NCI-H2107 treated with DMSO at 0.1 percent for 48 hours (cell line): ENCODE results near the gene SPHK2.
A peak's percentile ranks its signal among the peaks of the same experiment; 100 is the strongest.

Source experiments
- DNase-seq: peaks from one replicate; lab custom pipeline; 2025; ENCODE audit not compliant: unreplicated experiment; lab: John Stamatoyannopoulos, UW

SPHK2 gene

DNA sequence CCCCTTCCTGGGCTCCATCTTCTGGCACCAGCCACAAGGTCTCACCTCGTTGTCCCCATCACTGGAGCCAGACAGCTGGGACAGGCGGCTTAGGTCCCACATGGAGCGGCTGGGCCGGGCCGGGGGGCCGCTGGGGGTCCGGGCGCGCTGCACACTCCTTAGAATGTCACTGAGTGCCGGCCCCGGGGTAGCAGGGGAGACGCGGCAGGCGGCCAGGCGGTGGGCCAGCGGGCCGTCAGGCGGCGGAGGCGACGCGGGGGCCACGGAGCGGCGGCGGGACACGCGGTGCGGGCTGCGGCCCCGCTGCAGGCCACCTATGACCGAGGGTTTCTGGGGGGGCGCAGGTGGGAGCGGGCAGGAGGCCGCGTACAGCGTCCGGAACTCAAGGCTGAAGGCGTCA lies 15.9 kb upstream of the SPHK2 start:
- DNase-seq: no peak

GRCh38 chr19:48603850-48604249 lies 15.5 kb upstream of the SPHK2 start:
- DNase-seq: no peak

DNA sequence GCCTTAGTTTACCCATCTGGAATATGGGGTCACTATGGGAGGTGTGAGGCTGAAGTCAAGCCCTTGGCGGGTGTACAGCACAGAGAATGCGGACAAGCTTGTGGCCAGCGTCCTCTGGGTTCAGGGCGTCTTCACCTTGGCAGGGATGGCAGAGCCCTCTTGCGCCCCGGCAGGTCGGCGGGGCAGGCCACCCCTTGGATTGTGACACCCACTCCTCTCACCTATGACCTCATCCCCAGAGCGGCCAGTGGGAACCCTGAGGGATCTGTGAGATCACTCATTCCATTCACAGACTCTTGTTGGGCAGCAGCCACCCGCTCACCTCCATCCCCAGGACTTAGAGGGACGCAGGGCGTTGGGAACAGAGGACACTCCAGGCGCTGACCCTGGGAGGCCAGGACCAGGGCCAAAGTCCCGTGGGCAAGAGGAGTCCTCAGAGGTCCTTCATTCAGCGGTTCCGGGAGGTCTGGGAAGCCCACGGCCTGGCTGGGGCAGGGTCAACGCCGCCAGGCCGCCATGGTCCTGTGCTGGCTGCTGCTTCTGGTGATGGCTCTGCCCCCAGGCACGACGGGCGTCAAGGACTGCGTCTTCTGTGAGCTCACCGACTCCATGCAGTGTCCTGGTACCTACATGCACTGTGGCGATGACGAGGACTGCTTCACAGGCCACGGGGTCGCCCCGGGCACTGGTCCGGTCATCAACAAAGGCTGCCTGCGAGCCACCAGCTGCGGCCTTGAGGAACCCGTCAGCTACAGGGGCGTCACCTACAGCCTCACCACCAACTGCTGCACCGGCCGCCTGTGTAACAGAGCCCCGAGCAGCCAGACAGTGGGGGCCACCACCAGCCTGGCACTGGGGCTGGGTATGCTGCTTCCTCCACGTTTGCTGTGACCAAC lies 12.6 kb upstream of the SPHK2 start, which contains the start of gene SPACA4:
Gene SPACA4 (plus strand): TSS at position 280 of the 896 bp plus-strand sequence. CDS start 237 bp downstream, at position 517.
- no peak for DNase-seq

GRCh38 chr19:48607359-48607755 lies 11.9 kb upstream of the SPHK2 start:
- no peak for DNase-seq

DNA sequence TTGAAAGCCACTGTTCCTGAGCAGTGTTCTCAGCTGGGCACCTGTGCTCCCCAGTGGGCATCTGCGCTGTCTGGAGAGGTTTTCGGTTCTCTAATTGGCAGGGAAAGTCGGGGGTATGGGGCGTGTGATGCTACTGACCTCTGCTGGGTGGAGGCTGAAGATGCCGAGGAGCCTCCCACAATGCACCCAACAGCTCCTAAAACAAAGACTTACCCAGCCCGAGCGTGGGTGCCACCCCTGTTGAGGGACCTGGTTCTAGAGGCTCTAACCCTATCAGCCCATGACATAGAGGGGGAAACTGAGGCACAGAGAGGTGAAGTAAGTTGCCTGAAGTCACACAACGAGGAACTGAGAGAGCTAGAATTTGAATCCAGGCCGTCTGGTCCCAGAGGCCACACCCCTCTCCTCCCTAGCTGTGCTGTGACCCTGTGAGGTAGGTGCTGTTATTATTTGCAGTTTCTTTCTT lies 10.5 kb upstream of the SPHK2 start:
- peak; percentile 53 for DNase-seq

DNA sequence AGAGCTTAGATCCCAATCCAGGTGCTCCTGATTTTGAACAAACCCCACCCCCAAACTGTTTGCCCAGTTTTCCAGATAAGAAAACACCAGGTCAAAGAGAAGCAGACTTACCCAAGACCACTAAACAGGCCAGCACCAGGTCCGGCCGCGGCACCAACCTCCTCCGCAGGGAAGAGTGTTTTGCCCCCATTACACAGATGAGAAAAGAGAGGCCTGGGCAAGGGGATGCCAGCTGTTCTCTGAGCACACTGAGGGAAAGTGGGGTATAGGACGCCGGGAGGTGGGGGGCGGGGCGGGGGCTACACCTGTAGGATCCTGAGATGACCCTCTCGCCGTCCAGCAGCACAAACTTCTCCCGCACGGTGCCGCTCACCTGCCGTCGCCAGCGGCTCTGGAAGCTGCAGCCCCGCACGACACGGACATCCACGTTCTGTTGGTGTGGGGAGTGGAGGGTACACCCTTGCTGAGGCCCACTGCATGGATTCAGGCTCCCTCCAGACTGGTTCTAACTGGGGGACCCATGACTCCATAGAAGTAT lies 9.7 kb upstream of the SPHK2 start:
- DNase-seq: no peak

DNA sequence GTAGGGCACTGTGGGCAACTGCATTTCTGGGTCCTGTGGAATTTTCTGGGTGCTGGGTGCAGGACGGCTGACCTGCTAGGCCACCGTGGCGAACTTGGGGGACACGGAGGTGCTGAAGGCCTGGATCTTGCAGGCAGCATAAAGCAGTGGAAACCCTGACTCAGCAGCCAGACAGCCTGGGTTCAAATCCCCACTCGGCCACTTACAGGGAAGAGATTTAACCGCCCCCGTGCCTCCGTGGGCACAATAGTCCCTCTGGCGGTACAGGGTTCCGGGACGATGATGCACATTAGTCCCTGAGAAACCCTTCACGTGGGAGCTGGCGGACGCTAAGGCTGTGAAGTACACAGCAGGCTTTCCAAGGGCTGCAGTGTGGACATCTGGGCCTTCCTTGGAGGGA lies 7.4 kb upstream of the SPHK2 start:
- no peak for DNase-seq

DNA sequence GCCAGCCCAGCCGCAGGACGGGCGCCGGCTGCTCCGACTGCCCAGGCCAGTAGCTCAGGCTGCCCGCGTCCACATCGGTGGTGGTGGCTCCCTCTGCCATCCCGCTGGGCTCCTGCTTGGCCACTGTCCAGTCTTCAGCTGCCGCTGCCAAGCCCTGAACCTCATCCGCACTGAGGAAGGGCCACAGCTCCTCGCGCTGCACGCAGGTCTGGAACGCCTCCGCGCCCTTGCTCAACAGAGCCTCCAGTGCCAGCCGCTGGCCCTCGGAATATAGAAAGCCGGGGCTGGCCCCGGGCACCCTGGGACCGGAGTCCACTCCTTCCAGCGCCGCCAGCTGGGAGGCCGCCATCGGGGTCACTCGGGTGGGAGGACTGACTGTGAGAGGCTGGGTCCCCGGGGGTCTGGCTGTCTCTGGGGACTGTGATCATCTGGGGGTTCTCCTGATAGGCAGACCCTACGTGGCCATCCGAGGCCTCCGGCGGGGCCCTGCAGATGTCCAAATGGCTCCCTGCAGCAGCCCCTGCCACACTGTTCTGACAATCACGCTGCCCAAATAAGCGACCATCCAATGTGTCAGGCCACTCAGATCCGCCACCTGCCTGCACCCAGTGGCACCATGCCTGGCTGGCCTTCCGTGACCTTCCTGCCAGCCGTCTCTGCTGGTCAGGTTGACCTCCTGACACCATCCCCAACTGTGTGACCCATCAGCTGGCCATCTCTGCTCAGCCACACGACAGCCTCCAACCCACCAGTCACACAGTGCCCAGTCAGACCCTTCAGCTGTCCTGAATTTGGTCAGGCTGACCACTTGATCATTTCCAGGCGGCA lies 6.1 kb upstream of the SPHK2 start:
- no peak for DNase-seq

DNA sequence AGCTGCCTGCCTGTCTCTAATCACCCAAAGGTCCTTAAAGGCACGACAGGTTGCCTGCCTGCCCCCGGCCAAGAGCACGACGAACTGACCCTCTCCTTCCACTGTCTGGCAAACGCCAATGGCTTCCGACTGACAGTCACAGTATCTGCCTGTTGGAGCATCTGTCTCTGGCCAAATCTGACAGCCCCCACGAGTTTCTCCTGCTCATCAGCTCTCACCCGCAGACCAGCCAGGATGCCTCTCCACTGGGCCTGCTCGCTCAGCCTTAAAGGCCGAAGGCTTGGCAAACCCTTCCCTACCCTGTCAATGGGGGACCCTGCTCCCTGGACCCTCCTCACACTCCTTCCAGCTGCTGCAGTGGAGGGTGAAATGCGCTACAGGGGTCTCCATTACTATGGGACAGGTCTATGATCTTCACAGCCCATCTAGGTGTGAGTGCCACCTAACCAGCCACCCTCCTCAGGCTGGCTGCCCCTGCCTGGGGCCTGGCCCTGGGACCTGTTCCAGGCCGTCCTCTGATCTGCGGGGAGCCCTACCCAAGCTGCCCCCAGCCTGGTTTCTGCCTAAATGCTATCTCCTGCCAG lies 5.4 kb upstream of the SPHK2 start:
- no peak for DNase-seq

DNA sequence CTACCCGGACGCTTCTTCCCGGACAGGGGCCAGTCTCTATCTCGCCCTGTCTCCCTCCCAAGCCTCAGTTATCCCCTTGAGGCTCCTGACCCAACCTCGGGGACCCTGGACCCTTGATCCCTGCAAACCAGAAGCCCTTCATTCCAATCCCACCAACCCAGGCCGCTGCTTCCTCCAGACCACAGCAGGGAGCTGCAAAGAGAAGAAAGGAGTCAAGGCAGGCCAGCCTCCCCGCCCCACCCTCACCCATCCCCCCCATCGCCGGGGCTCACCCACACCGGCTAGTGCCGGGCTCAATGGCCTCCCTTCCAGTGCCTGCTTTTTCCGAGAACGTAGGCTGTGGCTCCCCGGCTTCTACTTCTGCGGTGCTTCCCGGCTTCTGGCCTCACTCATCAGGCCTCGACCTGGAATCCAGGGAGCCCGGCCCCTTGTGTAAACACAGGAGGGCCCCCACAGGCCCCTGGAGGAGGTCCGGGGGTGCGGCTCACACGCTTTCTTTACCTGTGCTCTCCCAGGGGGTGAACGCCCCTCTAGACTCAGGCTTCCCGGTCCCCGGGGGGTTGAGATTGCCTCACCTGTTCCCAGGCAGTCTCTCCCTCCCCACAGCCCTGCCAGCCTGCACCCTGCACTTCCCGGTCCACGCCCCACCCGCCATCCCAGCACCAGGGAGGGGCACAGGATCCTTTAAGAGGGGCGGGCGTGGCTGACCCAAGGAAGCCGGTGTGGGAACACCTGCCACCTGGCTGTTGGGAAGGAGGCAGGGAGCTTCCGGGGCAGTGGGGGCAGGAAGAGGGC lies 4.7 kb upstream of the SPHK2 start, which contains the start of gene FAM83E:
Gene FAM83E (minus strand): TSS at position 641 of the 795 bp plus-strand sequence. CDS start 1,704 bp downstream, outside the sequence.
- DNase-seq: peak; percentile 29

- DNase-seq: no peak
Measured at GRCh38 chr19:48615231-48616040, 3.9 kb upstream of the SPHK2 start.

- DNase-seq: no peak
Measured at GRCh38 chr19:48616041-48616436, 3.3 kb upstream of the SPHK2 start.

DNA sequence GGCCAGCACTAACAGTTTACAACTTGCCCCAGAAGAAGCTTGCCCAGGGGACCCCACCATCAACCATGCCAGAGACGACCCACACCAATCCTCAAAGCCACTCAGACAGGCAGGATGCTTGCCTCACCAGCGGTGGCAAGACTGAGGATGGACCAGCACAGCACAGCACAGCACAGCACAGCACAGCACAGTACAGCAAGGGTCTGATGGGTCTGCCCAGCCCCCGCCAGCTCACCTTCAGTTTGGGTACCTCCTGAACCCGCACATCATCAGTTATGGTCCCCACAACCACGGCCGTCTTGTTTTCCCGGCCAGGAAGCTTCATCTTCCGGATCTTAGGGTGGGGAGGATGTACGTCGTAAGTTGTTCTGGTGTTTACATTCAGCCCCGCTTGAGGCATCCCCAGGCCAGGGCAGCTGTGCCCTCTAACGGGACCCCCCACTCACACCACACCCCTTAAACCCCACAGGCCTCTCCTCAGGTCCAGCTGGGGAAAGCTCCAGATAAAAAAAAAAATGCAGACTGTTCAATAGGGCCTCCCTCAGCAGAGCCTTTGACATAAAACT lies 2.7 kb upstream of the SPHK2 start:
- no peak for DNase-seq

DNA sequence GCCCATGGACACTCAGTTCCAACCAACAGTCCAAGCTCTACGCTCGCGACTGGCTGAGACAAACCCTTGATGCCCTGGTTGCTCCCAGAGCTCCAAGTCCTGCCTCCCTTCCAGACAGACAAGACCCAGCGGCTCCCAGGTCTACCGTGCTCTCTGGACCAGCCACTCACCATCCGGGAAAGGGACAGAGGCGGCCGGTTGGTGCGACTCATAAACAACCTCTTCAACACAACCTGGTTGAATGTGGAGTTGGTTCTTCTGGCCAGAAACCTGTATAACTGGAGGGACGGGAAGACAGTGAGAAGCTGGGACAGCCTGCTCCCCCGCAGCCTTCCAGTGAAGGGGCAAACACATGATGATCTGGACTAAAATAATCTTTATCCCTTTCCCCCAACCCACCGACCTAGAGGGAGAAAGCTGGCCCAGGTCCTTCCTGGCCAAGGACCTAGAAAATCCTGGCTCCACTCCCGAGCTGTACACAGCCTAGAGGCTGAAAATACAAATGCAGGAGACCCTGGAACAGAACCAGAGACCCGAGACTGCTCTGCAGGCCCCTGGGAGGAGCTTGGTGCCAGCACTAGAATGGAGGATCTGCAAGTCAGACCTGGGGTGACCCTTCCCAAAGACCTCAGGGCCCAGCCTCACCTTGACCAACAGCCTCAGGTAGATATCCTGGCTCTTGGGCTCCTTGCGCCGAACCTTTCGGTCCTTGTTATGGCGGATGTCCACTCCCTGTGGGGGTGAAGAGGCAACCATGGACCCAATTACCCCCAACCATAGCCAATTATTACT lies 2.0 kb upstream of the SPHK2 start:
- DNase-seq: no peak

DNA sequence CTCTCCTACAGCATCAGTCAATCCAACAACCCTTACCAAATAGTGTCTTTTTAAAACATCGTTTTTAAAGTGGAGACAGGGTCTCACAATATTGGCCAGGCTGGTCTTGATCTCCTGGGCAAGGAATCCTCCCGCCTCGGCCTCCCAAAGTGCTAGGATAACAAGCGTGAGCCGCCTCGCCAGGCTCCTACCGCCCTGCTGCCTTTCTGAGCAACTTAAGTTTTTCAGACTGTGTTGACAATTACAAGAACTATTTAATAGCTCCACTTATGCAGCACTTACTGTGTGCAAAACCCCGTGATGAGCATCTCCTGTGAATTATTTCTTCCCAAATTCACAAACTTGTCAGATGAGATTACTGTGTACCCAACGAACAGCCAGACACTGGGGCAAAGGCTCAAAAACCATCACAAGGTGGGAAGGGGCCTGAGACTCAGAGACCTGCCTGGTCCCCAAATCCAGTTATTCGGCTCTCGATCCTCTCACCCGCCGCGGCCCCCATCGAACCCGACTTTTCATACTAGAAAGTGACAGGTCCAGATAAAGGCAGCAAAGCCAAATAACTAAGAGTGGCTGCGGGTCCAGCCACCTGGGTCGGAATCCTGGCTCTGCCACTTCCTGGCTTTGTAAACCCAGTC lies 909 bp upstream of the SPHK2 start:
- no peak for DNase-seq

- DNase-seq: no peak
Measured at GRCh38 chr19:48619692-48620585, 633 bp downstream of the SPHK2 start.

DNA sequence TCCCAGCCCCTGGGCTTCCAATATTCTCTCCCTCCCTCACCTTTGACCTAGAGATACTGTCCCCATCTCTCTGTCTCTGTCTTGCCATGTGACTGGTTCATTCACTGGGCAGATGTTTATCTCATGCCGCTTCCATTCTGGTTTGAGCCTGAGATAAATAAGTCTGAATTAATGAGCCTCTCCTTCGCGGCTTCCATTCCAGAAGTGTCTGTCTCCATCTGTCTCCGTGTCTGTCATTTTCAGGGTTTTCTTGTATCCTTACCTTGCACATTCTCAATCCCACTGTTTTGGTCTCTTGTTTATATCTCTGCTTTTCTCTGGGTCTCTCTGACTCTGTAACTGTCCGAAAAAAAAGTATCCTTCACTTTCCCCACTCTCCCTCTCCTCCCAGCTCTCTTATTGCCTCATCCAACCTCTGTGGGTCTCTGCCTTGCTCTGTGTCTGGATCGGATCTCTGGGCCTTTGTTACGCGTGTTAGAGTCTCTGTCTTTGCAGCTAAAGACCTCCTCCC lies 4.3 kb downstream of the SPHK2 start:
- peak; percentile 41 for DNase-seq
